ENCODE data around the gene NCOA1. TPM values are rescaled to one million over a fixed set of nuclear protein-coding genes. Genes with fewer than 3 reads are reported as not detected.

Gene NCOA1
- total and polyA plus RNA-seq, 2 of the 4 experiments (the other 2 are of a cell fraction) = 6.7 to 11.3 TPM

DNA sequence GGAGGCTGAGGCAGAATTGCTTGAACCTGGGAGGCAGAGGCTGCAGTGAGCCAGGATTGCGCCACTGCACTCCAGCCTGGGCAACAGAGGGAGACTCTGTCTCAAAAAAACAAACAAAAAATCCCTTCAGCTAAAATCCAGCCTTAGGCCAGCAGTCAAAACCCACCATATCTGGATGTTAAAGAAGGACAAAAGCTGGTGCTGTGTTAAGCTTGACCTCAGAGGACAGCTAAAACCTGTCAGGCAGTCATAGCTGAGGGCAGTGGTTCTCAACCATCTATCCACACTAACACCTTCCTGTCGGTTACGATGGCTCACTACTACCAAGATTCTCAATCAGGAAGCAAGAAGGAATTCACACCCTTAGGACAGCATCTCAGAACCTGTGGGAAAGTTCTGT lies 292.6 kb downstream of the NCOA1 start:
- POLR2A ChIA-PET (ENCODE audit: unreplicated experiment) = no interaction called here
- in situ Hi-C loops (cut with MboI; ENCODE audit: low sequenced_read_pairs) = no loop called here

More for the DNA sequence above, 292.6 kb downstream of the NCOA1 start:
- CTCF ChIA-PET = no interaction called here
- no peak overlapping the region for H2AK9ac ChIP-seq (replicated peaks; ENCODE audit: low read depth, low read length, poor library complexity)
- no peaks in the 10 kb centered on the region for H3K36me3 ChIP-seq (ENCODE audit: control insufficient read depth, insufficient read depth, low read length)
- H2BK5ac ChIP-seq (ENCODE audit: low read depth, low read length, poor library complexity, severe bottlenecking) = no peak overlapping the region
- dilution Hi-C loops (cut with HindIII; ENCODE audit: low sequenced_read_pairs, unreplicated experiment) = no loop called here
- H4K20me1 ChIP-seq (ENCODE audit: insufficient read depth, low read length) = no peaks in the 10 kb centered on the region
- no peak overlapping the region for H3K4me2 ChIP-seq (ENCODE audit: low read depth, low read length)
- no peak overlapping the region for H4K5ac ChIP-seq (ENCODE audit: low read depth, low read length)
- no peaks in the 10 kb centered on the region for H3K79me1 ChIP-seq (ENCODE audit: low read depth in 1 of 2, low read length in 2 of 2)
- H4K91ac ChIP-seq (ENCODE audit: insufficient read depth, low read depth, low read length) = no peak overlapping the region
- H2BK120ac ChIP-seq (ENCODE audit: low read depth, low read length) = no peak overlapping the region
- WGBS, 2 experiments (ENCODE audit: extremely low coverage in 2 of 2, insufficient read length in 1 of 2) = no CpG with 5 or more reads among the region's 3 CpGs
- no peaks in the 10 kb centered on the region; the same call in 1 of the 2 replicates for H3K9me3 ChIP-seq (ENCODE audit: control insufficient read depth, insufficient read depth, low read length)
- BruUV-seq (replicated peaks) = no TSS peak
- intact Hi-C loops (cut with micrococcal nuclease) = no loop called here
- no peak overlapping the region for H3K23ac ChIP-seq (ENCODE audit: low read depth, low read length)
- no peaks in the 10 kb centered on the region for H3K4me1 ChIP-seq (ENCODE audit: control insufficient read depth, insufficient read depth, low read length)
- H3K14ac ChIP-seq (replicated peaks; ENCODE audit: low read depth, low read length) = no peak overlapping the region
- no peak overlapping the region for H3K9ac ChIP-seq (ENCODE audit: low read depth, low read length)
- H2AK5ac ChIP-seq (ENCODE audit: low read depth, low read length) = no peak overlapping the region
- no peak for ATAC-seq (ENCODE audit: low read depth)
- no peaks in the 10 kb centered on the region for H3K9me1 ChIP-seq (ENCODE audit: insufficient read depth, low read length)
- no peak overlapping the region for H4K8ac ChIP-seq (ENCODE audit: low read depth in 2 of 2, low read length in 2 of 2)
- H3K56ac ChIP-seq (ENCODE audit: extremely low read depth, insufficient read depth, low read length) = no peak overlapping the region
- TF ChIP-seq, protein P1, sequence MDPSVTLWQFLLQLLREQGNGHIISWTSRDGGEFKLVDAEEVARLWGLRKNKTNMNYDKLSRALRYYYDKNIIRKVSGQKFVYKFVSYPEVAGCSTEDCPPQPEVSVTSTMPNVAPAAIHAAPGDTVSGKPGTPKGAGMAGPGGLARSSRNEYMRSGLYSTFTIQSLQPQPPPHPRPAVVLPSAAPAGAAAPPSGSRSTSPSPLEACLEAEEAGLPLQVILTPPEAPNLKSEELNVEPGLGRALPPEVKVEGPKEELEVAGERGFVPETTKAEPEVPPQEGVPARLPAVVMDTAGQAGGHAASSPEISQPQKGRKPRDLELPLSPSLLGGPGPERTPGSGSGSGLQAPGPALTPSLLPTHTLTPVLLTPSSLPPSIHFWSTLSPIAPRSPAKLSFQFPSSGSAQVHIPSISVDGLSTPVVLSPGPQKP (IDR thresholded peaks at IDR 0.05; ENCODE audit: borderline replicate concordance, low read depth, low read length) = no peak
- TF ChIP-seq, protein P2, sequence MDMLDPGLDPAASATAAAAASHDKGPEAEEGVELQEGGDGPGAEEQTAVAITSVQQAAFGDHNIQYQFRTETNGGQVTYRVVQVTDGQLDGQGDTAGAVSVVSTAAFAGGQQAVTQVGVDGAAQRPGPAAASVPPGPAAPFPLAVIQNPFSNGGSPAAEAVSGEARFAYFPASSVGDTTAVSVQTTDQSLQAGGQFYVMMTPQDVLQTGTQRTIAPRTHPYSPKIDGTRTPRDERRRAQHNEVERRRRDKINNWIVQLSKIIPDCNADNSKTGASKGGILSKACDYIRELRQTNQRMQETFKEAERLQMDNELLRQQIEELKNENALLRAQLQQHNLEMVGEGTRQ (IDR thresholded peaks at IDR 0.05; ENCODE audit: low read depth, low read length) = no peak
- no peak for TF ChIP-seq MAZ (IDR thresholded peaks at IDR 0.05; ENCODE audit: borderline replicate concordance, low read depth, low read length)
- no peak for TF ChIP-seq POLR2A (IDR thresholded peaks at IDR 0.05; ENCODE audit: low read depth, low read length)
- no peak for TF ChIP-seq SMC3 (IDR thresholded peaks at IDR 0.05; ENCODE audit: low read depth, low read length)
- TF ChIP-seq NFE2L2 (IDR thresholded peaks at IDR 0.05; ENCODE audit: low read depth, low read length) = no peak
- TF ChIP-seq, protein P3, sequence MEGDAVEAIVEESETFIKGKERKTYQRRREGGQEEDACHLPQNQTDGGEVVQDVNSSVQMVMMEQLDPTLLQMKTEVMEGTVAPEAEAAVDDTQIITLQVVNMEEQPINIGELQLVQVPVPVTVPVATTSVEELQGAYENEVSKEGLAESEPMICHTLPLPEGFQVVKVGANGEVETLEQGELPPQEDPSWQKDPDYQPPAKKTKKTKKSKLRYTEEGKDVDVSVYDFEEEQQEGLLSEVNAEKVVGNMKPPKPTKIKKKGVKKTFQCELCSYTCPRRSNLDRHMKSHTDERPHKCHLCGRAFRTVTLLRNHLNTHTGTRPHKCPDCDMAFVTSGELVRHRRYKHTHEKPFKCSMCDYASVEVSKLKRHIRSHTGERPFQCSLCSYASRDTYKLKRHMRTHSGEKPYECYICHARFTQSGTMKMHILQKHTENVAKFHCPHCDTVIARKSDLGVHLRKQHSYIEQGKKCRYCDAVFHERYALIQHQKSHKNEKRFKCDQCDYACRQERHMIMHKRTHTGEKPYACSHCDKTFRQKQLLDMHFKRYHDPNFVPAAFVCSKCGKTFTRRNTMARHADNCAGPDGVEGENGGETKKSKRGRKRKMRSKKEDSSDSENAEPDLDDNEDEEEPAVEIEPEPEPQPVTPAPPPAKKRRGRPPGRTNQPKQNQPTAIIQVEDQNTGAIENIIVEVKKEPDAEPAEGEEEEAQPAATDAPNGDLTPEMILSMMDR (conservative IDR thresholded peaks at IDR 0.05; ENCODE audit: low read depth, low read length) = no peak
- DNase-seq = no peak
- H2BK20ac ChIP-seq (ENCODE audit: low read depth, low read length) = no peak overlapping the region
- H2AFZ ChIP-seq (replicated peaks; ENCODE audit: low read length, poor library complexity) = no peak overlapping the region
- no peak overlapping the region for H3K18ac ChIP-seq (ENCODE audit: low read depth, low read length)
- H3K27ac ChIP-seq (ENCODE audit: insufficient read depth, low read length) = no peak overlapping the region
- no peak overlapping the region for H2BK15ac ChIP-seq (ENCODE audit: low read depth, low read length)
- H3K27me3 ChIP-seq (ENCODE audit: control insufficient read depth, insufficient read depth, low read length) = no peaks in the 10 kb centered on the region
- H3K4ac ChIP-seq (ENCODE audit: low read depth, low read length) = no peak overlapping the region
- H3K4me3 ChIP-seq (ENCODE audit: insufficient read depth, low read depth, low read length) = no peak overlapping the region

Measured in IMR-90 (cell line).